ACC112 (cell line): ENCODE results near the gene SERPINH1.

ENCODE experiments used
- H2AFZ ChIP-seq: fragments of 200-600 bp; sonication (generic); one replicate; pipeline ENCODE4 v1.6.0; 2017; ENCODE audit warnings: antibody characterized with exemption, low read length; ENCODE audit not compliant: unreplicated experiment
- H3K27ac ChIP-seq: fragments of 200-600 bp; sonication (generic); 2 replicates; pipeline ENCODE4 v1.5.1; 2014; ENCODE audit warnings: low read depth, mild to moderate bottlenecking, antibody characterized with exemption, low read length, moderate library complexity
- H3K27me3 ChIP-seq: fragments of 200-600 bp; sonication (generic); 2 replicates; pipeline ENCODE4 v1.6.1; 2014; ENCODE audit warnings: mild to moderate bottlenecking, antibody characterized with exemption, low read length, moderate library complexity, mixed read lengths; ENCODE audit not compliant: insufficient read depth
- H3K36me3 ChIP-seq: fragments of 200-600 bp; sonication (generic); 2 replicates; pipeline ENCODE4 v1.6.1; 2016; ENCODE audit warnings: mild to moderate bottlenecking, antibody characterized with exemption, low read length, moderate library complexity, mixed read lengths; ENCODE audit not compliant: insufficient read depth
- H3K4me1 ChIP-seq: fragments of 200-600 bp; sonication (generic); one replicate; pipeline ENCODE4 v1.6.1; 2016; ENCODE audit warnings: low read length, mixed read lengths; ENCODE audit not compliant: insufficient read depth, unreplicated experiment, control insufficient read depth
- H3K4me3 ChIP-seq: fragments of 200-600 bp; sonication (generic); 2 replicates; pipeline ENCODE4 v1.5.1; 2014; ENCODE audit warnings: mild to moderate bottlenecking, low read depth, low read length
- H3K79me2 ChIP-seq: fragments of 200-600 bp; sonication (generic); one replicate; pipeline ENCODE4 v1.6.0; 2016; ENCODE audit warnings: low read length; ENCODE audit not compliant: control insufficient read depth, unreplicated experiment, insufficient read depth

SERPINH1 gene

DNA sequence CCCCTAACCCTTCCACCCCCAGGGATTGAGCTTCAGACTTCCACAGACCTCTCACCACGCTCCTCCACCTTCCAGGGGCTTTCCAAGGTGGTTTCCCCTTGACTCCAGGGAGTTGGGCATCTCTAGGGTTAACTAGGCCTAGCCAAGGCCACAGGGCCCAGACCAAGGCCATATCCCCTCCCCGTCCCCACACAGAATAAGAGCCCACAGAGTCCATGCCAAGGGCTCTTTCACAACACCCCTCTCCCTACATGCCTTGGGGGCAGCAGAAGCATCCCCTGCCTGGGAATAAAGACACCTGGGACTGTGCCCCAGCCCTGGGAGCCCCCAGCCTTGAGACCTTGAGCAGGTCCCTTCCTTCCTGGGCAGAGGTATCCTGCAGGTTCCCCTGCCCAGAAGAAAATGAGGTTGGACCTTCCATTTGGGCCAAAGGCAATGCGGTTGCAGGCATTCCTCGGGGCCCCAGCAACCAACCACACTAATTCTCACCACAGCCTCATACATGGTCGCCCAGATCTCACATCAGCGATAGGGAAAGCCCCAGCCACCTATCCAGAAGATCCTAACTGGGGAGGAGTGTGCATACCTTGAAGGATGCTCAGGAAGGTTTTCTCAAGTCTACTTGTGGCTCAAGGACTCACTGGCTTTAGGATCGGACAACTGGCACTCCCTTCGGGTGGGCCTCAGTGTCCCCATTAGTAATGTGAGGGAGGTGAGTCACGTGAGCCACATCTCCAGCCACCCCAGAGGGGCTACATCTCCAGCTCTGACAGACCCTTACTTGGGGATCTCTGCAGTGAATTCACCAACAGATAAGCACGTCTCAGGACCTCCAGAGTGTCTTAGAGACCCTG, 38.0 kb upstream of the SERPINH1 start:
- Histone ChIP-seq H3K4me1 (peaks cover 7% of the 10 kb centered on the region), H3K27ac (no peak overlapping the region), H3K36me3 (no peaks in the 10 kb centered on the region), H3K79me2 (no peaks in the 10 kb centered on the region), H3K4me3 (no peak overlapping the region; the same call in 1 of the 2 replicates), H2AFZ (no peak overlapping the region), H3K27me3 (peaks cover 5% of the 10 kb centered on the region; the same call in 1 of the 2 replicates)

DNA sequence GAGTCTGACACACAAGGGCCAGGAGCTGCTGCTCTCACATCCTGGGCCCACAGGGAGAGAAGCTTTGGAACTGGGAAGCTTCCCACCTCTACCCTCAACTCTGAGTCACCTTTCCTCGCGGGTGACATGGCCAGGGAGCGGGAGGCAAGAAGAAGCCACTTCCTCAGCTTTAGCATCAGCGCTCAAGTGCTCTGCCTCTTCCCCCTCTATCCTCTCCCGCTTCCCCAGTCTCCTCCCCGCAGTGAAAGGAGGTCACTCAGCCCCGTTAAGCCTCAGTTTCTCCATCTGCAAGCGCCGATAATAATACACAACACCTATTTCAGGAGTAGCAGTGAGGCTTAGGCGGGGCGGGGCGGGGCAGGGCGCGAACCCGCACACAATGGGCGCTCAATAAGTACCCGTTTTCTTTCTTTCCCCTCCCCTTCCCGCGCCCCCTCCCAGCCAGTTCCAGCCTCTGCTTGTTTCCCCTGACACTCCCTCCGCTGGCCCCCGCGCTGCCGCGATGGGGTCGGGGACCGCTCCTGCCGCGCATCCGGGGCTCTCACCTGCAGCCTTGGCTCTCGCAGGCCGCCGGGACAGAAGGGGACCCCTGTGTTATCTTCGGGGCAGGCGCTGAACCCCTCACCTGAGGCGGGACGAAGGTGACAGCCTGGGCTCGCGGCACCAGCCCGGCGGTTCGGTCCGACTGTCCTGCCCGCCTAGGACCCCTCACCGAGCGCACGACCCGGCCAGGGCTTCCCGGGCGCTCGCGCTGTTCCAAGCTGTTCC, 37.2 kb upstream of the SERPINH1 start:
- Histone ChIP-seq H3K36me3 (no peaks in the 10 kb centered on the region), H2AFZ (peak overlapping the region; percentile 66), H3K27me3 (peaks cover 5% of the 10 kb centered on the region; the same call in 1 of the 2 replicates), H3K27ac (no peak overlapping the region), H3K4me1 (peaks cover 7% of the 10 kb centered on the region), H3K4me3 (peak overlapping the region; percentile 86), H3K79me2 (no peaks in the 10 kb centered on the region)

- no peaks in the 10 kb centered on the region for H3K79me2 ChIP-seq
- H3K4me3 ChIP-seq = peak within 1 kb of the TSS; percentile 86
- no peak within 1 kb of the TSS for H3K27ac ChIP-seq
- peak within 1 kb of the TSS; percentile 80 for H2AFZ ChIP-seq
- H3K4me1 ChIP-seq = peaks cover 7% of the 10 kb centered on the region
- no peaks in the 10 kb centered on the region for H3K36me3 ChIP-seq
- H3K27me3 ChIP-seq = peaks cover 5% of the 10 kb centered on the region; the same call in 1 of the 2 replicates
These were observed 36.4 kb upstream of the SERPINH1 start, which contains the start of gene GDPD5 for GRCh38 chr11:75525433-75526191. Gene GDPD5 (minus strand): TSS chr11:75525941. CDS start chr11:75477735, 48,206 bp downstream.

GRCh38 chr11:75526192-75526541, 35.9 kb upstream of the SERPINH1 start:
- peaks cover 7% of the 10 kb centered on the region for H3K4me1 ChIP-seq
- peak overlapping the region; percentile 80 for H2AFZ ChIP-seq
- no peaks in the 10 kb centered on the region for H3K36me3 ChIP-seq
- no peak overlapping the region for H3K27ac ChIP-seq
- H3K79me2 ChIP-seq = no peaks in the 10 kb centered on the region
- peak overlapping the region; percentile 86 for H3K4me3 ChIP-seq
- H3K27me3 ChIP-seq = peaks cover 5% of the 10 kb centered on the region; the same call in 1 of the 2 replicates

DNA sequence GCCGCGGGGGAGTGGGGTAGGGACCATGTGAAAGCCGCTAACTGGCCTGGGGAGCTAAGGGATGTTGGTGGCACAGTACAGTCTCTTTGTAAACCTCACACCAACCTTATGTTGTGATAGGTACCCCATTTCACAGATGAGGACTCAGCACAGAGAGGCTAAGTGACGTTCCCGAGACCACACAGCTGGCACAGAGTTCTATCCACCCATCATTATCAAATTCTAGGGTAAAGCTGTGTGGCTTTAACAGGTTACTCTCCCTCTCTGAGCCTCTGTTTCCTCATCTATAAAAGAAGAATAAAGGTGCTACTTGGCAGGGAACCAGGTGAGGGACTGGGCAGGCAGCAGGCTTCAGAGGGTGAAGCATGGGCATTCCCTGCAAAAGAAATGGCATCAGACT, 34.9 kb upstream of the SERPINH1 start:
- H3K27me3 ChIP-seq = peaks cover 5% of the 10 kb centered on the region; the same call in 1 of the 2 replicates
- H3K4me3 ChIP-seq = no peak overlapping the region
- no peak overlapping the region for H3K27ac ChIP-seq
- H3K4me1 ChIP-seq = peaks cover 7% of the 10 kb centered on the region
- H2AFZ ChIP-seq = no peak overlapping the region
- no peaks in the 10 kb centered on the region for H3K79me2 ChIP-seq
- H3K36me3 ChIP-seq = no peaks in the 10 kb centered on the region

DNA sequence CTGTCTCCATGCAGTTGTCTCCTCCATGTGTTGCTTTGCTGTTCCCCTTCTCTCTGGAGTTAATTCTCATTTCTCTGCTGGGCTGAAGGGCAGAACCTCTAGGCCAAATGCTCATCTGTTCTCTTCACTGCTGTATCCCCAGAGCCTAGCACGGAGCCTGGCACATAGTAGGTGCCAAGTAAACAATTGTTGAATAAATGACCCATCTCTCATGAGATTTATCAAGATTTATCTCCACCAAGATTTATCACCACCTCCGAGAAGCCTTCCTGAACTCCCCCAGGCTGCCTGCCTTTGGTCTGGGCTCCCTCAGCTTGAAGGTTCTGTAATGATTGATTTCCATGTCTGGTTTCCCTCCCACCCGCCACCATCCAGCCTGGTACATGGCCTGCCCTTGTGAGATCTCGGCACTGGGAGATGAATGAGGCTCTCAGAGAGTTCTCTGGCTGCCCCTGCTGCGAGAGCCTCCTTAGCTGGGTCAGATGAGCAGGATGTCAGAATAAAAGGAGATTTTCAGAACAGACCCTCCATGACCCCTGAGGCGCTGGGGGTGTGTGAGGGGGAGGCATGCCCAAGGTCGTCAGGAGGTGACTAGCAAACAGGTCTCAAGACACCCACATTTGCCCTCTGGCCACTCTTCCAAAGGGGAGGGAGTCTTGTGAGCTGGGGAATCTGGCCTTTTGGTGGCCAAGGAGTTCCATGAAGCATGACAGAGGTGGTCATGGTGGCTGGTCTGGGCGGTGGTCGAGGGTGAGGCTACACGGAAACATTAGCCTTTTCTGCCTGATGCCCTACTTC, 33.9 kb upstream of the SERPINH1 start:
- Histone ChIP-seq H3K79me2 (no peaks in the 10 kb centered on the region), H3K36me3 (no peaks in the 10 kb centered on the region), H3K27ac (no peak overlapping the region), H3K4me3 (no peak overlapping the region), H3K27me3 (peaks cover 5% of the 10 kb centered on the region; the same call in 1 of the 2 replicates), H2AFZ (no peak overlapping the region), H3K4me1 (peaks cover 7% of the 10 kb centered on the region)

- H3K36me3 ChIP-seq = no peaks in the 10 kb centered on the region
- H3K4me3 ChIP-seq = no peak overlapping the region
- no peak overlapping the region for H2AFZ ChIP-seq
- H3K27me3 ChIP-seq = no peaks in the 10 kb centered on the region
- H3K4me1 ChIP-seq = peaks cover 7% of the 10 kb centered on the region
- H3K27ac ChIP-seq = no peak overlapping the region
- no peaks in the 10 kb centered on the region for H3K79me2 ChIP-seq
These were observed 31.5 kb upstream of the SERPINH1 start for GRCh38 chr11:75530577-75530976.

GRCh38 chr11:75531325-75531724, 30.7 kb upstream of the SERPINH1 start:
- Histone ChIP-seq H3K79me2 (no peaks in the 10 kb centered on the region), H3K4me1 (peaks cover 7% of the 10 kb centered on the region), H3K4me3 (no peak overlapping the region), H2AFZ (no peak overlapping the region), H3K27ac (no peak overlapping the region), H3K27me3 (no peaks in the 10 kb centered on the region), H3K36me3 (no peaks in the 10 kb centered on the region)

- Histone ChIP-seq H3K4me3 (no peak overlapping the region), H3K27ac (no peak overlapping the region), H3K27me3 (no peaks in the 10 kb centered on the region), H3K36me3 (no peaks in the 10 kb centered on the region), H3K4me1 (peaks cover 7% of the 10 kb centered on the region), H3K79me2 (no peaks in the 10 kb centered on the region), H2AFZ (no peak overlapping the region)
These were observed 29.6 kb upstream of the SERPINH1 start for GRCh38 chr11:75532200-75533048.
